C4-2B (cell line): ENCODE results near the gene STAG1.

Experiments
- ZFX ChIP-seq: fragments of 450-650 bp; IDR thresholded peaks from 2 replicates; pipeline ENCODE4 v1.6.1; 2017
- TF ChIP-seq, protein P1 (sequence below): fragments of 450-650 bp; conservative IDR thresholded peaks from 2 replicates; pipeline ENCODE4 v1.5.1; 2017; ENCODE audit warnings: mild to moderate bottlenecking

DNA sequence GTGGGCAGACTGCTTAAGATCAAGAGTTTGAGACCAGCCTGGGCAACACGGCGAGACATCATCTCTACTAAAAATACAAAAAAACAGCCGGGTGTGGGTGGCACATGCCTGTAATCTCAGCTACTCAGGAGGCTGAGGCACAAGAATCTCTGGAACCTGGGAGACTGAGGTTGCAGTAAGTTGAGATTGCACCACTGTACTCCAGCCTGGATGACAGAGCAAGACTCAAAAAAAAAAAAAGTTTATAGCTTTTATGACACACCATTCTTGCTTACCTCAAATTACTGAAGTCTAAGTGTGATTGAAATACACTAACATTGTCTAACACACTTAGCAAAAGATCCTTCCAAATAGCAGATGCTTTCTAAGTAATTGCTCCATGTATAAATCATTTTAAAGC lies 207.6 kb downstream of the STAG1 start:
- TF ChIP-seq, protein P1, sequence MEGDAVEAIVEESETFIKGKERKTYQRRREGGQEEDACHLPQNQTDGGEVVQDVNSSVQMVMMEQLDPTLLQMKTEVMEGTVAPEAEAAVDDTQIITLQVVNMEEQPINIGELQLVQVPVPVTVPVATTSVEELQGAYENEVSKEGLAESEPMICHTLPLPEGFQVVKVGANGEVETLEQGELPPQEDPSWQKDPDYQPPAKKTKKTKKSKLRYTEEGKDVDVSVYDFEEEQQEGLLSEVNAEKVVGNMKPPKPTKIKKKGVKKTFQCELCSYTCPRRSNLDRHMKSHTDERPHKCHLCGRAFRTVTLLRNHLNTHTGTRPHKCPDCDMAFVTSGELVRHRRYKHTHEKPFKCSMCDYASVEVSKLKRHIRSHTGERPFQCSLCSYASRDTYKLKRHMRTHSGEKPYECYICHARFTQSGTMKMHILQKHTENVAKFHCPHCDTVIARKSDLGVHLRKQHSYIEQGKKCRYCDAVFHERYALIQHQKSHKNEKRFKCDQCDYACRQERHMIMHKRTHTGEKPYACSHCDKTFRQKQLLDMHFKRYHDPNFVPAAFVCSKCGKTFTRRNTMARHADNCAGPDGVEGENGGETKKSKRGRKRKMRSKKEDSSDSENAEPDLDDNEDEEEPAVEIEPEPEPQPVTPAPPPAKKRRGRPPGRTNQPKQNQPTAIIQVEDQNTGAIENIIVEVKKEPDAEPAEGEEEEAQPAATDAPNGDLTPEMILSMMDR, result no peak
- TF ChIP-seq ZFX, result no peak
